HG03060 (cell line): Measurements from ENCODE around the gene WNT2.
"Not testable (repeated sequence)": the region's sequence is repeated elsewhere in the genome, so short reads cannot be mapped to it uniquely, and the experiment has no call there.

ENCODE experiments used
- ATAC-seq: cut with Tn5 transposase; IDR thresholded peaks from one replicate; pipeline ENCODE4 v1.9.1; 2021; ENCODE audit warnings: low read depth, moderate number of reproducible peaks; ENCODE audit not compliant: unreplicated experiment

WNT2 gene

DNA sequence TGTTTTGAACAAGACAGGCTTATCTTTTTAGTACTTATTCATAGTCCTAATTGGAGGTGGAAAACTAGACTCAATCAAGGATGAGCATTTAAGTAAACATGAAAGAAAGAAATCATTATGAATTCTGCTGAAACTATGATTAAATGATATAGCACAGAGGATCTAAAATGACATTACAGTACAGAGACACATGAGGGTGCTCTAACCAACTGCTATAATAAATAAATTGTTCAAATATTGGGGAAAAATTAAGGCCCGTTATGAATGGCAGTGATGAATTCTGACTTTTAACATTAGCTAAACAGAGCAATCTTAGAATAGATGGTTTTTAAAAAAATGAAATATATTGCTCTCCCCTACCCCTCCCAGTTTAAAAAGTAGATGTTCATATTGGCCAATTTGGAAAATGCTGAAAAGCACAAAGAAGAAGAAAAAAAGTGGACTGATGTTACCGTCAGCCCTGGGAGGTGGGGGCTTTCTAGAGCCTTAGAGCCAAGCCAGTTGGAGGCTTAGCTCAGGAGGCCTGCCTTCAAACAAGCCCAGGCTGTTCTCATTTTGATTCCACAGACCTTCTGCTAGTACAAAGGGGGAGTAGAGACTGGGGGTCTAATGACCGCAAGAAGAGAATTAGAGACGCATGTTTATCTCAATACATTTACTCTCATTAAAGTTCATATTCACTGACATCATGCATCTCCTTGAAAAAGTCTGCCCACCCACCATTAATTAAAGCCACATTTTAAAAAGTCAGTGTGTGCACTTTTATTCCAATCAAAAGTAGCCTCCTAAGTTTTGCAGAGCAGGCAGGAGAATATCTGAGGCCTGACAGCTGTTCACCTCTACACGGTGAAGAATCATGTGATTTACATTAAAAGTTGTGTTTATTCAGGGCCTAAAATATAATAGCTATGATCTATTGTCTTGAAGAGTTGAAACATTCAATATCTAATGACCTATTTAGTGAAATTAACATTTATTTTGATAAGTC is 10.0 kb downstream of the WNT2 start:
- ATAC-seq = no peak

DNA sequence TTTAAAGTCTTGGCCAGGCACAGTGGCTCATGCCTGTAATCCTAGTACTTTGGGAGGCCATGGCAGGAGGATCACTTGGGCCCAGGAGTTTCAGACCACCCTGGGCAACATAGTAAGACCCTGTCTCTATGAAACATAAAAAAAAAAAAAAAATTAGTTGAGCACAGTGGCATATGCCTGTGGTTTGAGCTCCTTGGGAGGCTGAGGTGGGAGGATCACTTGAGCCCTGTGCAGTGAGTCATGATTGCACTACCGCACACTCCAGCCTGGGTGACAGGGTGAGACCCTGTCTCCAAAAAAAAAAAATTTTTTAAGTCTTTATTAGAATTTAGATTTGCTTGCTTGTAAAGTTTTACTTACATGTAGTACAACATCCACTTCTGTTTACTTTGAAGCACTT is 14.0 kb downstream of the WNT2 start:
- ATAC-seq = no peak

DNA sequence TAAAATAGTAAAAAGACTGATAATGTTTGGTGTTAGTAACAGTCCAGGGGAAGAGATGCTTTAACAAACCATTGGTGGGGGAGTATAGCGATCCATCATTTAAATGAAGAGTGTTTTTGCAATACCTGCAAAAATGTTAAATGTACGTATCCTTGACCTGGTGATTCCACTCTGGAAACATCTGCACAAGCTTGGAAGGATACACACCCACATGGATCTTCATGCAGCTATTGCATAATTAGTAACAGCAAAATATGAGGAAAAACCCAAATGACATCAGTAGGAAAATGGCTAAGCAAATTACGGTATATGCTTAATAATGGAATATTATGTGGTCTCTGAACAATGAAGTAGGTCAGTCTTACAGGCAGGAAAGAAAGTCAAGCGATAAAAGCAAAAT is 20.5 kb downstream of the WNT2 start:
- no peak for ATAC-seq

DNA sequence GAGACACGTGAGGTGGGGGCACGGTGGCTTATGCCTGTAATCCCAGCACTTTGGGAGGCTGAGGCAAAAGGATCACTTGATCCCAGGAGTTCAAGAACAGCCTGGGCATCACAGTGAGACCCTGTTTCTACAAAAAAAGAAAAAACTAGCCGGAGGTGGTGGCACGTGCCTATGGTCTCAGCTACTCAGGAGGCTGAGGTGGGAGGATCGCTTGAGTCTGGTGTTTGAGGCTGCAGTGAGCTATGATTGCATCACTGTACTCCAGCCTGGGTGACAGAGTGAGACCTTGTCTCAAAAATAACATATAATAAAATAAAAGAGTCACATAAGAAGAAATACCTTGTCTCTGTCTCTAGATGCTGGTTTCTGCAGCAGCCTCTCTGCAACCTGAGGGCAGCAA is 22.4 kb downstream of the WNT2 start:
- not testable (repeated sequence) for ATAC-seq

DNA sequence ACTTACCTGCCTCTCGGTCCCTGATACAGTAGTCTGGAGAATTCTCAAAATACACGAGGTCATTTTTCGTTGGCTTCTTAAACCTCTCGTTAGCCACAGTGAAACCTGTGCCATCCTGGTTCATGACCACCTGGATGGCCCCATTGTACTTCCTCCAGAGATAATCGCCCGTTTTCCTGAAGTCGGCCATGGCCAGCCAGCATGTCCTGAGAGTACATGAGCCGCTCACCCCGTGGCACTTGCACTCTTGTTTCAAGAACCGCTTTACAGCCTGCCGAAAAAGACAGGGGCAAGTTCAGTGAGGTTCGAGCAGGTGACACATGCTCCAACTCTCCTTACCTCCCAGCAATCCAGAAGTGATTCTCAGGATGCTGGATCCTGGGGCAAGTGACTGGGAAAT is 25.3 kb downstream of the WNT2 start:
- no peak for ATAC-seq

DNA sequence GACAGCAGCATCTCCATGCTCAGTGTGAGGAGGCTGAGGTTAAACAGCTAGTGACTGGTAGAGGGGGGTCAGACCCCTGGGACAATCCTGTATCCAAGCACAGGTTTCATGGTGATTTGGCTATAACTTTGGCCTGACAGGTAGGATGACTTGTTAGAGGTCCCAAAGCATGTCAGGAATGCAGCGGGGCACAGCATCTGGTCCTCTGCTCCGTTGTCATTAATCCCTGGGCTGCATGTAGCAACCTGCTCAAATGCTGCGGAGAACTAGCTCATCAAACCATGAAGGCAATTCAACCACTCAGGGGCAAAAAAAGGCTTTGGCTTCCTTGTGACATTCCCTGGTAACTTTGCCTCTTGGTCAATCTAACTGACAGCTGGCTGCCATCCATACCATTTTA is 26.8 kb downstream of the WNT2 start:
- ATAC-seq = no peak

DNA sequence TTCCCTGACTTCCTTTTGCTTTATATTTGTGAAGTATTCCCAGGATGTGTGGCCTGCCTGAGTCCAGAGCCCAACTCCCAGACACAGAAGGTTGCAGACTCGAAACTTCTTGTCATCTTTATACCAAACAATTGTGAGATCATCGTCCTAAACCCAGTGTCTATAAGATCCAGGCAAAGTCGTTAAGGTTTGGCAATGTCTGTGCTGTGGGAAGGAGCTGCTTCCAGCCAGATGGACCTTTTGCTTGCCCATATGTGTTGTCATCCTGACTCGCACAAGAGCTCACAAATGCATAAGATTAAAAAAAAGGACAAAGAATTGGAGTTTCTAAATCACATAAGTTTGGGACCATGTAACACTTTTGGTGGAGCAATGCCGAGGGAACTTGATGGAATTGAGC is 37.0 kb downstream of the WNT2 start:
- ATAC-seq = no peak

DNA sequence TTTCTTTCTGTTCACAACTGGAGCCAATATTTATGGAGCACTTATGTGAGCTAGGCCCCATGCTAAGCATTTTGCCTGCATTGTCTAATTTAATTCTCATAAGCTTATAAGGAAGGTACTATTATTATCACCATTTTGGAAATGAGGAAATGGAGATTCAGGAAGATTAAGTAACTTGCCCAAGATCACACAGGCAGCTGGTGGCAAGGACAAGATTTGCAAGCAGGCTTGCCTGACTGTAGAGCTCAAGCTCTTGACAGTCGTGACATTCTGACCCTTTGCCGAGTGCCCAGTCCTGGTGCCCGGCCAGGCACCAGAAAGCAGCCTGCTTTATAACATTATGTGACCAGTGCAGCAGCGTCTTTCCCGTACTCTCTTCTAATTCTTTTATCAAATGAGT is 38.2 kb downstream of the WNT2 start:
- ATAC-seq = no peak

DNA sequence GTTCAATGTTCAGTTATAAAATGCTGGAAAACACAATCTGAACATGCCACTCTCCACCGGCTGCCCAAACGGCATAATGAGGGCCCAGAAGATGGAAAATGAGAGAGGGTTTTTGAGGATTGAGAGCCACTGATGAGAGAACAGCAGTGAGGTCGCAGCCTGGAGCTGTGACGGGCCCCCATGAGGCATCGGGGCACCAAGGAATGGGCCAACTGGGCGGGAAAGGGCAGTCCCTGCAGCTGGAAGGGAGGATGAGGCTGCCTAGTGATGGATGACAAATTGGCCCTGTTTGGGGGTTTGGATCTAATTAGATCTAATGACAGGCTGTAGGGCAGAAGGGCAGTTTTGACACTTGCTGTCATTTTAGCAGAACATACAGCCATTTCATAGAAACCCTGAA is 39.1 kb downstream of the WNT2 start:
- ATAC-seq = no peak

DNA sequence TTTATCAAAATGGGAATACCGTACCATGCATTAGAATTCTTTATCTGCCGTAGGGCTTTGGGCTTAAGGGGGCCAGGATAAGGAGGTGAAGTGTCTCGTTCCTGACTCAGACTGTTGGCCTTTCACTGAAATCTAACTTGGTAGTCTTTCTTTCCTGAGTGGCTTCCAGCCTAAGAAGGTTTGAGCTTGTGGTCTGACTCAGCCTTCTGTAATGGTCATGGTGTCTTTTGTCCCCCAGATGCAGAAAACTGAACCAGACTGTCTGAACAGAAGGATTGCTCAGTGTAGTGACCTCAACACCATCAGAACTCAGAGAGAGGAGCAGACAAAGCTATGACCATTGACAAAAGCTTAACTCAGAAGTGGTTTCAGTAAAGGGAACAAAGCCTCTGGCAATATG is 39.5 kb downstream of the WNT2 start:
- ATAC-seq = no peak

DNA sequence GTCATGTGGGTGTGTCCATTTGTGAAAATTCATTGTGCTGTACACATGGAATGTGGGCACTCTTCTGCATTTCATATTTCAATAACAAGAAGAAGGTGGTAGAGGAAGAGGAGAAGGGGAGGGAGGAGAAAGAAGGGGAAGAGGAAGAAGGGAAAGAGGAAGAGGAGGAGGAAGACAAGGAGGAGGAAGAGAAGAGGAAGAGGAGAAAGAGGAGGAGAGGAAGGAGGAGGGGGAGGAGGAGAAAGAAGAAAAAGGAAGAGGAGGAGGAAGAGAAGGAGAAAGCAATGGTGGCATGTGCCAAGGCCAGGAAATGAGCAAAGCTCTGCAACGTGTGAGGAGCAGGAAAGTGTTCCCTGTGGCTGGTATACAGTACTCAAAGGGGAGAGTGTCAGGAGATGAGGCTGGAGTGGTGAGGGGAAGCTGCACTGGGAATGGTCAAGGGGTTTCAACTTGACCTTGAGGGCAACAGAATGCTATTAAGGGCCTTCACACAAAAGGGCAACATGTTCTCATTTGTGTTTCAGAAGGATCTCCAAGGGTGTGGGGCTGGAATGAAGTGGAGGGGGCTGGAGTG is 40.5 kb downstream of the WNT2 start:
- ATAC-seq = no peak

DNA sequence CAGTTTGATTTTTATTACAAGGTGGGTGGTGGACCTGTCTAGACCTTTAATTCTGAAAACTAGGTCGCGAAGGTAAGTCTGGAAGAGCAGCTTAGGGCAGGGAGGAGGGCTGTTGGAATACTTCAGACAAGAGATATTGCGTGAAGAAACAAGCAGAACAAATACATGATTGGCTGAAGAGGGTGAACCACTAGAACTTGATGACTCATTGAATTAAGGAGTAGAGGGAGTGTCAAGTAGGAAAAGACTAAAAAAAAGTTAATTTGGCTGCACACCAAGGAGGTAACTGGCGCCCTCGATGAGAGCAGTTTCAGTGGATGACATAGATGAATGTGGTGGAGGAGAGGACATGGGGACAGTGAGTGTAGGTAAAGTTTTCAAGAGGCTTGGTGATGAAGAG is 41.3 kb downstream of the WNT2 start:
- no peak for ATAC-seq

DNA sequence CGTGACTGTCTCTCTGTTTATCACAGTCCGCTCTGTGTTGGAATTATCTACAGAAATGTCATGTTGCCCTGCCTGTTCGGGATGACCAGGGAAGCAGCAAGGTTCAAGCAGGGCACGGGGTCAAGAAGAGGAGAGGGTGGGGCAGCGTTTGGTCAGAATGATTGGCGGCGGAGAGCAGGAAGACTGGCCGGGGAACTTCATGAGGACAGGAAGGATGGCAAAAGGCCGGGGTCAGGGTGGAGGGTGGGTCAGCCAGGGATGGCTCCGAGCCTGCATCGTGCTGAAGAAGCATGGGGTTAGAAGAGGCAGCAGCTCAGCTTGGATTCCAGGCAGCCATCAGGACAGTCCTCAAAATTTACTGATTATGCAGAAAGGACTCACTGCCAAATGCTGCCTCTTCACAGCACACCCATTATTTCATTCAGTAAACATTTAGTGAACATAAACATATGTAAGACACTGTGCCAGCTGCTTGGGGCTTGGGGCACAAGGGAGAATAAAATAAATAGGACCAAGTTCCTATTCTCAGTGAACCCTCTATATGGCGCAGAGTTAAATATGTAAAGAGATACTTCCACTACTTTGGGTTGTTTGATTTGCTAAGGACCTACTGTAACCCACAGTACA is 42.8 kb downstream of the WNT2 start:
- no peak for ATAC-seq

DNA sequence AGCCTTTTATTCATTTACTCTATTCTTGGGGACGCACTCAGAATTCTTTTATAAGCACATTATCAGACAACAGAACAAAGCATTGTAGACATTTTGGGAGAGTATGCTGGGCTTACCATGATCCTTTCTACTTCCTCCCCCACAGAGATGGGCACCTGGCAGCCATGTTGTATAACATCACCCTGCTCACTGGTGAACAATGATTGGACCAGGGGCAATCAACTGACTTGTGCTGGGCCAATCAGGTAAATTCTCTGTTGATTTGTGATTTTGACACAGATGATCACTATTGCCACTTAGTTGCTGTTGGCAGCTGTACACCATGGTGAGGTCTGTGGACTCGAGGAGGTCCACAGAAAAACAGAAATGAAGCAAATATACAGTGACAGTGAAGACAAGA is 43.7 kb downstream of the WNT2 start:
- no peak for ATAC-seq

DNA sequence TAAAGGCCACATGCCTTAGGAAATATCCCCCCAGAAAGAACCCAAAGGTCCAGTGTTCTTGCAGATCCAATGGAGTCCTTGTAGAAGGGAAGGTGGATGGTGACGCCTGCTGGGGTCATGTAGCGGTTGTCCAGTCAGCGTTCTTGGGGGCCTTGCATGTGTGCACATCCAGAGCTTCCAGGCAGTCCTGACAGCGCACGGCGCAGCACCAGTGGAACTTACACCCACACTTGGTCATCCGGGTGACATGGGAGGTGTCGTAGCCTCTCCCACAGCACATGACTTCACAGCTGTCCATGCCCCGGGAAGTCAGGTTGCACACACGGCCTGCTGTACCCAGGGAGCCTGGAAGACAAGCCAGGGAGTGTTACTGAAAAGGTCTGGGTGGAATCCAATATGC is 44.8 kb downstream of the WNT2 start:
- ATAC-seq = no peak

DNA sequence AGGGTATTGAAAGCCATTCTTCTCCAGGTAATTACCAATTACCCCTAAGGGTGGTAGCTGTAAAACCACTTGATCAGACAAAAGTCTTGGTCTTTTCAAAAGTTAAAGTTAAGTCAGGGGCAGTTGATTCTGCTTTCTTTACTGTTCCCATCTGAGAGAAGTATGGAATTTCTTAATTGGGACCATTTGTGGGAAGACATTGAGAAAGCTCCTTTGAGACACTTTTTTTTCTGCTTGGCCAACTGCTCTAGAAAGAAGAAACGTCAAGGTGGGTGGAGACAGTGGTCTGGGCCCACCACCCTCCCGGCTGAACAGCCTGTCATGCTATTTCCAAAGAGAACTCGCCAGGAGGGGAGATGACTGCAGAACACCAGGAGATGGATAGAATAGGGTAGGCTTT is 45.3 kb downstream of the WNT2 start:
- no peak for ATAC-seq

DNA sequence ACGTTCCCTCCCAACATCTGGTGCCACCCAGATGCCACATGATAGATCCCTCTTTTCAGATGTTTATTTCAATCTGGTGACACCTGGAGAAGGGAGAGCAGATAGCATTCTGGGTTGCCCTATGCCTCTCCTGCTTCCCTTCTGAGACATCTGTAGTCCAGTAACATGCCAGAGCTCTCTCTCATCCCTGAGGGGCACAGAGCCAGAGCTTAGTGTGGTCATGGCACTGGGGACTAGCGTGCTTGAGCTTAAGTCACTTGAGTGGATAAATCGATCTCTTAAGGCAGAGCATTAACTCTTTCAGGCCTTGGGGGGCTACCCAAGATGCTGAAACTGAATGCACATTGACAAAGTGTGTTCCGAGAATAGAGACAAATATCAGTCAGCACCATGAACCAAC is 47.9 kb downstream of the WNT2 start:
- no peak for ATAC-seq

DNA sequence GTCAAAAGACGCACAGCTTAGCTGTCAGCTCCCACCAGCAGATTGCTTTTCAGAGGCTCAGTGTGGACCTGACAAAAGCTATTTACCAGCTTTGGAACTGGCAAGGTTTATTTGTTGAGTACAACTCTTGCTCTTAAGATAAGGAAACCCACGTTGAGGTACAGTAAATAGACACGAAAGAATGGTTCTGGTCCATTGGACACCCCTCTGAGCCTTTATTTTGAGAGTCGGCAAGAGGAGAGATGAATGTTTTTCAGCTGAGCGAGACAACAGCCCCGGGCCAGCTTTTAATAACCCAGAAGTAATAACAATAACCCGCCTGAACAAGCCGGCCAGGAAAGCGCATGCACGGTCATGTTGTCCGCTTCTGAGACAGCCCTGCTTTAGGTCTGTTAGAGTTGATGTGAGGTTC is 49.0 kb downstream of the WNT2 start:
- no peak for ATAC-seq

DNA sequence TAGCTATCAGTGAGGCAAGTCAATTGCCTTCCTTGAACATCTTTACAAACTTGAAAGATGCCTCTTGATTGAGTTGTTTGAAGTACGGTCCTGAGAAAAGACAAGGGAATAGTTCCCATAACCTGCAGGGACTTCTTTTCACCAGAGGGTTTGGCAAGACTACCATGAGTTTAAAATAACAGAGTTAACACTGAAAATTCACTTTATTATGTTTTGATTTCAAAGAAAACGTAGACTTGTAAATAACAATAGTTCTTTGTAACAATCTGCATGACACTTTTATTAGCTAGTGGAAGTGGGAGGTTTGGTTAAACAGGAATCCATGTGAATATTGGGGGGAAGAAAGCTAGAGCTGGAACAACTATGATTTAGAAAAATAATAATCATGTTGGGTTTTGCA is 49.5 kb downstream of the WNT2 start:
- no peak for ATAC-seq

DNA sequence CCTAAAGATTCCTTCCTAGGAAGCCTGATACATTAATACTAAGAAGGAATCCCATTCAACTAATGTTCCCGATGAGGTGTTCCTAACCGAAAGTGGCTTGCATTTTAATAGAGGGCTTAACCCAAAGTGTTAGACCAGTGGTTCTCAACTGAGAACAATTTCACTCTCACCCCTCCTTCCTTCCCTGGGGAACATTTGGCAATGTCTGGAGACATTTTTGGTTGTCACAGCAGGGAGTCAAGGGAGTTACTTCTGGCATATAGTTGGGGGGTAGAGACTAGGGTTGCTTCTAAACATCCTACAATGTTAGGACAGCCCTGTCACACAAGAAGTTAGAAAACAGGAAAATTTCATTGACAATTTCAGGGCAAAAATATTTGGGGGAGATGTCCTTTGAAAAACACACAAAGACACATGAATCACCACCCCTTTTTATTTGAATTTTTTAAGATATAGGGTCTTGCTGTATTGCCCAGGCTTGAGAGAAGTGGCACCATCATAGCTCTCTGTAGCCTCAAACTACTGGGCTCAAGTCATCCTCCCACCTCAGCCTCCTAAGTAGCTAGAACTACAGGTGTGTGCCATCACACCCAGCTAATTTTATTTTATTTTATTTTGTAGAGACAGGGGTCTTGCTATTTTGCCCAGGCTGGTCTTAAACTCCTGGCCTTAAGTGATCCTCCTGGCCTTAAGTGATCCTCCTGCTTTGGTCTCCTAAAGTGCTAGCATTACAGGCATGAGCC is 50.7 kb downstream of the WNT2 start:
- ATAC-seq = no peak

DNA sequence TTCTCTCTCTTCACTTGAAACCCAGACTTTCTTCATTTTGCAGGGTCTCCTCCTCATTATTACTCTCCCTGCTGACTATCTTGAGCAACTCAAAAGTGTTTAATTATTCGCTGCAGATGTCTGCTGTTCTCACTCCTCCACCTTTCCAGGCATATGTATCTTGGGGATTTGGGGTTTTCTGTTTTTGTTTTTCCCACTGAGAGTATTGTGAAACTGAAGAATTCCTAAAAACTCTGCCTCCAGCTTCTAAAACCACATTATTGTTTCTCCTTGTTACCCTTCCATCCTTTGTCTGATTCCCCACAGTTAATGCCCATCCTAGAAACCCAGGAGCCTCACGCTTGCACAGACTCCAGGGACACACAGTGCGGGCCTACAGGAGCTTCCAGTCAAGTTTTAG is 51.3 kb downstream of the WNT2 start:
- no peak for ATAC-seq
